ENCODE data around the gene MCHR1.

The MCHR1 gene

DNA sequence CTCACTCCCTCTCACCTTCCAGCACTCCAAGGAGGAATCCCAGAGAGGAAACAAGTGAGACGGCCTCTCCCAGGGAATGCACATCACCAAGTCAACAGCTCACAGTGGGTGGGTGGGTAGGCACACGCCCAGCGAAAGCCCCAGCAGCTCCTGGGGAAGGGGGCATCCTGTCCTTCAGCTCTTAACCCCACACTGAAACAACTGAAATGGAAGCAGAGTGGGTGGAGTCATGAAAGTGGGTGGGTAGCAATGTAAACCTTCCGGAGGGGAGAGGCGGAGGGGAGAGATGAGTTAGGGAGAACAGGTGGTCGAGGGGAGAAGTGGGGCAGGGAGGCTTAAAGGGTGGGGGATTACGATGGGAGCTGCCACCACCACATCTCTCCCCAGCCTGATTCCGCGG is 5.4 kb downstream of the MCHR1 start:
- no peaks in the 10 kb centered on the region for H3K36me3 ChIP-seq
- TF ChIP-seq Cebpa-rat (IDR thresholded peaks at IDR 0.05): no peak
- H3K4me1 ChIP-seq: peaks cover 42% of the 10 kb centered on the region
- H4K20me1 ChIP-seq: no peaks in the 10 kb centered on the region
- no peak overlapping the region for H3K27ac ChIP-seq
- no peaks in the 10 kb centered on the region for H3K27me3 ChIP-seq
- H3K4me2 ChIP-seq: no peak overlapping the region
- H3K4me3 ChIP-seq: no peak overlapping the region
- H3K9me3 ChIP-seq: no peaks in the 10 kb centered on the region
- no peak overlapping the region for H3K9ac ChIP-seq

GRCh38 chr22:40685406-40685805 is 6.1 kb downstream of the MCHR1 start:
- H3K36me3 ChIP-seq: no peaks in the 10 kb centered on the region
- no peak overlapping the region for H3K27ac ChIP-seq
- H3K27me3 ChIP-seq: no peaks in the 10 kb centered on the region
- H3K9ac ChIP-seq: no peak overlapping the region
- no peak for TF ChIP-seq Cebpa-rat (IDR thresholded peaks at IDR 0.05)
- H3K9me3 ChIP-seq: no peaks in the 10 kb centered on the region
- H3K4me2 ChIP-seq: no peak overlapping the region
- H3K4me3 ChIP-seq: no peak overlapping the region
- peaks cover 35% of the 10 kb centered on the region for H3K4me1 ChIP-seq
- H4K20me1 ChIP-seq: no peaks in the 10 kb centered on the region

GRCh38 chr22:40687706-40688105 is 8.4 kb downstream of the MCHR1 start:
- H3K9me3 ChIP-seq: no peaks in the 10 kb centered on the region
- H3K4me3 ChIP-seq: no peak overlapping the region
- H3K4me2 ChIP-seq: no peak overlapping the region
- no peaks in the 10 kb centered on the region for H3K36me3 ChIP-seq
- no peak overlapping the region for H3K9ac ChIP-seq
- no peaks in the 10 kb centered on the region for H3K27me3 ChIP-seq
- no peak overlapping the region for H3K27ac ChIP-seq
- H4K20me1 ChIP-seq: no peaks in the 10 kb centered on the region
- TF ChIP-seq Cebpa-rat (IDR thresholded peaks at IDR 0.05): no peak
- peaks cover 20% of the 10 kb centered on the region for H3K4me1 ChIP-seq

- H3K4me3 ChIP-seq: no peak overlapping the region
- H3K9me3 ChIP-seq: no peaks in the 10 kb centered on the region
- no peak overlapping the region for H3K27ac ChIP-seq
- no peak overlapping the region for H3K9ac ChIP-seq
- H3K4me2 ChIP-seq: no peak overlapping the region
- TF ChIP-seq Cebpa-rat (IDR thresholded peaks at IDR 0.05): no peak
- no peaks in the 10 kb centered on the region for H3K36me3 ChIP-seq
- no peaks in the 10 kb centered on the region for H3K27me3 ChIP-seq
- no peaks in the 10 kb centered on the region for H4K20me1 ChIP-seq
- H3K4me1 ChIP-seq: no peaks in the 10 kb centered on the region
These were observed 11.1 kb downstream of the MCHR1 start for GRCh38 chr22:40690370-40690769.

DNA sequence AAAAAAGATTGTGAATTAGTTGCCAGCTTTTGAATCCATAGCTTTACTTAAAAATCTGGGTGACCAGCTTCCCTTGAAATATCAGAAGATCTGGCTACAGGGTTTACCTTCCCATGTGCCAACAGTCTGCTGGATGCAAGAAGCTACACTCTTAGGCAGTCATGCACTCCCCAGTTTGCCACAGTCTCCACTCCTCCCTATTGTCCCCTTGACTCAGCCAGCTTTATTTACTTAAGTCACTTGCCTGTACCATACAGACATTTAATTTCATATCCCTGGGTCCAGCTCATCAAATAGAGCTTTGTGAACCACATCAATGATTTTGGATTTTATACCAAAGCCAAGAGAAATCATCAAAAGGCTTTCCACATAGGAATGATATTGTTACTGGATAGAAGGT is 12.2 kb downstream of the MCHR1 start:
- H3K27ac ChIP-seq: no peak overlapping the region
- no peaks in the 10 kb centered on the region for H3K9me3 ChIP-seq
- no peaks in the 10 kb centered on the region for H3K27me3 ChIP-seq
- H3K4me2 ChIP-seq: no peak overlapping the region
- no peak overlapping the region for H3K4me3 ChIP-seq
- no peaks in the 10 kb centered on the region for H4K20me1 ChIP-seq
- H3K9ac ChIP-seq: no peak overlapping the region
- H3K4me1 ChIP-seq: no peaks in the 10 kb centered on the region
- H3K36me3 ChIP-seq: no peaks in the 10 kb centered on the region
- no peak for TF ChIP-seq Cebpa-rat (IDR thresholded peaks at IDR 0.05)

GRCh38 chr22:40694411-40694810 is 15.1 kb downstream of the MCHR1 start:
- no peaks in the 10 kb centered on the region for H3K36me3 ChIP-seq
- no peaks in the 10 kb centered on the region for H3K9me3 ChIP-seq
- H3K27ac ChIP-seq: no peak overlapping the region
- H3K27me3 ChIP-seq: no peaks in the 10 kb centered on the region
- no peaks in the 10 kb centered on the region for H4K20me1 ChIP-seq
- TF ChIP-seq Cebpa-rat (IDR thresholded peaks at IDR 0.05): no peak
- no peak overlapping the region for H3K4me2 ChIP-seq
- no peak overlapping the region for H3K4me3 ChIP-seq
- no peaks in the 10 kb centered on the region for H3K4me1 ChIP-seq
- H3K9ac ChIP-seq: no peak overlapping the region

- Histone ChIP-seq H3K27me3 (no peaks in the 10 kb centered on the region), H3K9me3 (no peaks in the 10 kb centered on the region)
These were observed 22.0 kb downstream of the MCHR1 start for GRCh38 chr22:40701274-40701673.

GRCh38 chr22:40703174-40703573 is 23.9 kb downstream of the MCHR1 start:
- Histone ChIP-seq H3K9ac (no peak overlapping the region), H3K4me1 (peaks cover 7% of the 10 kb centered on the region), H3K4me2 (no peak overlapping the region), H3K9me3 (peaks cover 12% of the 10 kb centered on the region), H3K27me3 (no peaks in the 10 kb centered on the region), H3K27ac (no peak overlapping the region), H3K36me3 (no peaks in the 10 kb centered on the region), H4K20me1 (no peaks in the 10 kb centered on the region), H3K4me3 (no peak overlapping the region)
- no peak for TF ChIP-seq Cebpa-rat (IDR thresholded peaks at IDR 0.05)

More at GRCh38 chr22:40701274-40701673, 22.0 kb downstream of the MCHR1 start:
- Histone ChIP-seq H3K4me1 (peaks cover 7% of the 10 kb centered on the region), H3K4me3 (no peak overlapping the region), H3K36me3 (no peaks in the 10 kb centered on the region), H3K9ac (no peak overlapping the region), H4K20me1 (no peaks in the 10 kb centered on the region), H3K4me2 (no peak overlapping the region), H3K27ac (no peak overlapping the region)
- TF ChIP-seq Cebpa-rat (IDR thresholded peaks at IDR 0.05): no peak

GRCh38 chr22:40703736-40704135 is 24.5 kb downstream of the MCHR1 start:
- H3K4me2 ChIP-seq: no peak overlapping the region
- peaks cover 12% of the 10 kb centered on the region for H3K9me3 ChIP-seq
- TF ChIP-seq Cebpa-rat (IDR thresholded peaks at IDR 0.05): no peak
- H3K27me3 ChIP-seq: no peaks in the 10 kb centered on the region
- H3K4me3 ChIP-seq: no peak overlapping the region
- no peak overlapping the region for H3K9ac ChIP-seq
- H4K20me1 ChIP-seq: no peaks in the 10 kb centered on the region
- peaks cover 7% of the 10 kb centered on the region for H3K4me1 ChIP-seq
- H3K36me3 ChIP-seq: no peaks in the 10 kb centered on the region
- H3K27ac ChIP-seq: no peak overlapping the region

- no peaks in the 10 kb centered on the region for H4K20me1 ChIP-seq
- TF ChIP-seq Cebpa-rat (IDR thresholded peaks at IDR 0.05): no peak
- no peak overlapping the region for H3K9ac ChIP-seq
These were observed 26.8 kb downstream of the MCHR1 start for GRCh38 chr22:40705918-40706682.

More at GRCh38 chr22:40705918-40706682, 26.8 kb downstream of the MCHR1 start:
- Histone ChIP-seq H3K4me3 (no peak overlapping the region), H3K4me2 (no peak overlapping the region), H3K27ac (no peak overlapping the region), H3K36me3 (no peaks in the 10 kb centered on the region), H3K9me3 (peaks cover 12% of the 10 kb centered on the region), H3K27me3 (no peaks in the 10 kb centered on the region), H3K4me1 (peaks cover 5% of the 10 kb centered on the region)
